ENCODE results near the gene OR5AR1. TPM values are rescaled to one million over a fixed set of nuclear protein-coding genes. Genes with fewer than 3 reads are reported as not detected.

Gene OR5AR1
- total RNA-seq, 6 donors from 2014 or later = not detected

GRCh38 chr11:56637500-56637899 is 26.0 kb upstream of the OR5AR1 start:
- ATAC-seq (ENCODE audit: low FRiP score in 2 of 2) (no peak), DNase-seq (no peak)
- Histone ChIP-seq H3K27me3 (no peaks in the 10 kb centered on the region), H3K27ac (no peak overlapping the region), H3K9me3 (no peaks in the 10 kb centered on the region), H3K36me3 (no peaks in the 10 kb centered on the region), H3K4me1 (no peaks in the 10 kb centered on the region), H3K4me3 (no peak overlapping the region)
- 79 to 85% methylated on average over 3 of the region's 3 CpGs for WGBS, 2 donors
- no peak for TF ChIP-seq CTCF (IDR thresholded peaks at IDR 0.05)
- TF ChIP-seq POLR2A (IDR thresholded peaks at IDR 0.05) = no peak
- TF ChIP-seq POLR2AphosphoS5 (IDR thresholded peaks at IDR 0.05) = no peak
- TF ChIP-seq EP300 (IDR thresholded peaks at IDR 0.05) = no peak

- DNase-seq (no peak), ATAC-seq (ENCODE audit: low FRiP score in 2 of 2) (no peak)
- no peak within 1 kb of the TSS for H3K4me3 ChIP-seq
- no peaks in the 10 kb centered on the region for H3K9me3 ChIP-seq
- H3K4me1 ChIP-seq = no peaks in the 10 kb centered on the region
- H3K27me3 ChIP-seq = no peaks in the 10 kb centered on the region
- TF ChIP-seq EP300 (IDR thresholded peaks at IDR 0.05) = no peak
- no peak for TF ChIP-seq POLR2A (IDR thresholded peaks at IDR 0.05)
- no peak for TF ChIP-seq CTCF (IDR thresholded peaks at IDR 0.05)
- TF ChIP-seq POLR2AphosphoS5 (IDR thresholded peaks at IDR 0.05) = no peak
- no peaks in the 10 kb centered on the region for H3K36me3 ChIP-seq
- 73 to 74% methylated on average over 2 of the region's 2 CpGs for WGBS, 2 donors
- H3K27ac ChIP-seq = no peak within 1 kb of the TSS
Observed at GRCh38 chr11:56642339-56642738, 21.1 kb upstream of the OR5AR1 start, which contains the start of gene OR5AP2. Gene OR5AP2 (minus strand): TSS chr11:56642439. CDS start chr11:56642439, 0 bp downstream.

GRCh38 chr11:56659755-56660154 is 3.7 kb upstream of the OR5AR1 start:
- ATAC-seq (ENCODE audit: low FRiP score in 2 of 2) = no peak
- TF ChIP-seq EP300 (IDR thresholded peaks at IDR 0.05) (no peak), POLR2AphosphoS5 (IDR thresholded peaks at IDR 0.05) (no peak), POLR2A (IDR thresholded peaks at IDR 0.05) (no peak), CTCF (IDR thresholded peaks at IDR 0.05) (no peak)
- no peak for DNase-seq
- Histone ChIP-seq H3K36me3 (no peaks in the 10 kb centered on the region), H3K27ac (no peak overlapping the region), H3K4me1 (no peaks in the 10 kb centered on the region), H3K4me3 (no peak overlapping the region), H3K9me3 (no peaks in the 10 kb centered on the region), H3K27me3 (no peaks in the 10 kb centered on the region)
- 14 to 23% methylated on average over 3 of the region's 3 CpGs for WGBS, 2 donors

- Histone ChIP-seq H3K27me3 (no peaks in the 10 kb centered on the region), H3K27ac (no peak overlapping the region)
- no peak for DNase-seq
Observed at GRCh38 chr11:56670984-56671383, 7.5 kb downstream of the OR5AR1 start.

More at GRCh38 chr11:56670984-56671383, 7.5 kb downstream of the OR5AR1 start:
- no peaks in the 10 kb centered on the region for H3K9me3 ChIP-seq
- ATAC-seq (ENCODE audit: low FRiP score in 2 of 2) = no peak
- WGBS, 2 donors = 76 to 81% methylated on average over 2 of the region's 2 CpGs
- TF ChIP-seq POLR2A (IDR thresholded peaks at IDR 0.05) = no peak
- TF ChIP-seq POLR2AphosphoS5 (IDR thresholded peaks at IDR 0.05) = no peak
- no peak for TF ChIP-seq CTCF (IDR thresholded peaks at IDR 0.05)
- TF ChIP-seq EP300 (IDR thresholded peaks at IDR 0.05) = no peak
- H3K36me3 ChIP-seq = no peaks in the 10 kb centered on the region
- H3K4me1 ChIP-seq = no peaks in the 10 kb centered on the region
- H3K4me3 ChIP-seq = no peak overlapping the region
